Measurements from ENCODE around the gene EVA1B. TPM values are rescaled to one million over a fixed set of nuclear protein-coding genes. Genes with fewer than 3 reads are reported as not detected.

The EVA1B gene
- total RNA-seq, 1 donor from 2014 or later: 251 TPM

DNA sequence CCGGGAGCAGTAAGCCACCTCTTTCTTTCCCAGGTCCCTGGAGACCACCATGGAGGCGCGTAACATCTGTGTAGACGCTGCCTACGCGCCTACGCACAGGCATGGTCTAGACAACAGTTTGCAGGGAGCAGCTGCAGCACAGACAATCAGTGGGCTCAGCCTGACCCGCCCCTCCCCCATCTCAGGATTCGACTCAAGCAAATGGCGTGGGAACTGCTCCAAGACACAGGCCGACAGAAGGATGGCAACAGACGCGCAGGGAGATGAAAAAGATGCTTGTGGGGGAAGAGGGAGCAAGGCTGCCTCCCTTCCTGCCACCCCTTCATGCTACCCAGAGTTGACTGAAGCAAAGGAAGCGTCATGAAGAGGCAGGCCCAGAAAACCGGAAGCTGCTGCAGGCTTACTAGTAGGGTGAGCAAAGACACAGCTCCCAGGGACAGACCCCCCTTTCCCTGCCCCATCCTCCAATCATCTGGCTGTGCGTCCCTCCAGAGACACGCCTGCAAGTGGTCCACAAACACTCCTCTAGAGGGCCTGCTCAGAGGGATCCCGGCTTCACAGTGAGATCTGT, 42.7 kb upstream of the EVA1B start:
- H3K4me1 ChIP-seq: peaks cover 0 to 9% of the 10 kb centered on the region in 2 donors
- intact Hi-C loops (cut with DNase I): no loop called here
- no peak for TF ChIP-seq CTCF (IDR thresholded peaks at IDR 0.05)
- H3K36me3 ChIP-seq: peaks cover 12 to 14% of the 10 kb centered on the region in 2 donors
- DNase-seq (ENCODE audit: low spot score in 2 of 2): no peak
- peak overlapping the region in 1 of 2 donors; percentile 7 for H3K27ac ChIP-seq
- no peaks in the 10 kb centered on the region for H3K27me3 ChIP-seq
- no peaks in the 10 kb centered on the region for H3K9me3 ChIP-seq
- no peak overlapping the region for H3K4me3 ChIP-seq

DNA sequence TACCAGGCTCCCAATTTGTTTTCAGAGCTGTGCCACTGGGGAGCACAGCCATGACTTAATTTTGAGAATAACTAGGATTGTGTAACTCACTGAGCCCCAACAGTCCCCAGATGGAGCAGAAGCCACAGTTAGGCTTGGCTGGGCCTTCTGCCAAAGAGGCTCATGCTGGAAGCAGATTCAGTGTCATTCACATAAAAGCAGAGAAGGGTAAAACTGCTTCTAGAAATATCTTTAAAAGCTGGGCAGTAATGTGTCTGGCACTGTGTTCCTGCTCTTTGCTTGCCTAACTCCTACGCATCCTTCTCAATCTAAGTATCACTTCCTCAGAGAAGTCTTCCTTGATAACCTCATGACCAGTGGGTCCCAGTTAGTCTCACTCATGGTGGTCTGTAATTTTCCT, 41.9 kb upstream of the EVA1B start:
- intact Hi-C loops (cut with DNase I): no loop called here

DNA sequence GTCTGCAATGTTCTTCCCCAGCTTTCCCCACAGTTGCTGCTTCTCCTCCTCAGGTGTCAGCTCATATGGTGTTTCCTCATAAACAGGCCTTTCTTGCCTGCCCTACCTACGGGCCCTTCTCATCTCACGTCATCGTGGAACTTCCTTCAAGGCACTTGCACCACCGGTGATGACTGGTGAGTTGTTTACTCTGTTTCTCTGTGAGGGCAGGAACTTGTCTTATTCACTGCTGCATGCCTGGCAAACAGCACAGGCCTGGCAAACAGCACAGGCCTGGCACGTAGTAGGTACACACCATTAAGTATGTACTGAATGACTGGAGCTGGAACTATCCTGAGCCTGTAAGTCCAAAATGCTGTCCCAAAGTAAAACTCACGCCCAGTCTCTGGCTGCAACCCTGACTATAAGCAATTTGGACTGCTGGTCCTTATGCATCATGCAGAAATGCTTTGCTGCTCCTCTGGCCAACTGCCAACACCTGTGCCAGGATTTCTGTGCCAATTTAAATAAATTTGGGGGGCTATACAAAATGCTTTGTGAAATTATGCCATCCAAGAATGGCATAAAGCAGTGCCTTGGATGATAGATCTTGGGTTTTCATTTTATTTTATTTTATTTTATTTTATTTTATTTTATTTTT, 36.6 kb upstream of the EVA1B start:
- Histone ChIP-seq H3K9me3 (no peaks in the 10 kb centered on the region), H3K36me3 (peaks cover 33 to 45% of the 10 kb centered on the region in 2 donors), H3K27me3 (no peaks in the 10 kb centered on the region), H3K4me3 (no peak overlapping the region), H3K4me1 (no peaks in the 10 kb centered on the region), H3K27ac (peak overlapping the region in 1 of 2 donors; percentile 24)
- no peak for DNase-seq (ENCODE audit: low spot score in 2 of 2)
- no peak for TF ChIP-seq CTCF (IDR thresholded peaks at IDR 0.05)
- intact Hi-C loops (cut with DNase I): no loop called here

More for the DNA sequence above, 41.9 kb upstream of the EVA1B start:
- TF ChIP-seq CTCF (IDR thresholded peaks at IDR 0.05): no peak
- peaks cover 0 to 9% of the 10 kb centered on the region in 2 donors for H3K4me1 ChIP-seq
- H3K4me3 ChIP-seq: no peak overlapping the region
- H3K36me3 ChIP-seq: peaks cover 12 to 14% of the 10 kb centered on the region in 2 donors
- H3K27ac ChIP-seq: no peak overlapping the region
- DNase-seq (ENCODE audit: low spot score in 2 of 2): no peak
- H3K27me3 ChIP-seq: no peaks in the 10 kb centered on the region
- no peaks in the 10 kb centered on the region for H3K9me3 ChIP-seq

DNA sequence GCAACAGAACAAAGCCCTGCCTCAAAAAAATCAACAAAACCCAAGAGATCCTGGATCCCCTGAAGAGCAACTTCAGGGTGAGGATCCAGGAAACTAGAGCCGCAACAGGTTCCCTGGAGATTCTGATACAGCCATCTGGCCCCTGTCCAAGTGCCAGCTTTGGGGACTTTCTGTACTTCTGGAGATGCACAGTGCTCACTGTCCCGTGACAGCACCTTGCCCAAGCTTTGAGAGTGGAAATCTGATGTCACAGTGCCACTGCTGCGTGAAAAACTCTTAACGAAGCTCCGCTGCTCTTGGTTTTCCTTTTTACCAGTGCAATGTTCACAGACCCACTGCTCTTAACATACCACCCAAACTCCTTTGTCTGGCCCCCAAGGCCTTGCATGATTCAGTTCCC, 35.9 kb upstream of the EVA1B start:
- Histone ChIP-seq H3K36me3 (peaks cover 40 to 51% of the 10 kb centered on the region in 2 donors), H3K9me3 (no peaks in the 10 kb centered on the region), H3K27me3 (no peaks in the 10 kb centered on the region), H3K4me3 (no peak overlapping the region), H3K4me1 (no peaks in the 10 kb centered on the region), H3K27ac (peak overlapping the region in 1 of 2 donors; percentile 24)
- intact Hi-C loops (cut with DNase I): no loop called here
- no peak for TF ChIP-seq CTCF (IDR thresholded peaks at IDR 0.05)
- no peak for DNase-seq (ENCODE audit: low spot score in 2 of 2)

DNA sequence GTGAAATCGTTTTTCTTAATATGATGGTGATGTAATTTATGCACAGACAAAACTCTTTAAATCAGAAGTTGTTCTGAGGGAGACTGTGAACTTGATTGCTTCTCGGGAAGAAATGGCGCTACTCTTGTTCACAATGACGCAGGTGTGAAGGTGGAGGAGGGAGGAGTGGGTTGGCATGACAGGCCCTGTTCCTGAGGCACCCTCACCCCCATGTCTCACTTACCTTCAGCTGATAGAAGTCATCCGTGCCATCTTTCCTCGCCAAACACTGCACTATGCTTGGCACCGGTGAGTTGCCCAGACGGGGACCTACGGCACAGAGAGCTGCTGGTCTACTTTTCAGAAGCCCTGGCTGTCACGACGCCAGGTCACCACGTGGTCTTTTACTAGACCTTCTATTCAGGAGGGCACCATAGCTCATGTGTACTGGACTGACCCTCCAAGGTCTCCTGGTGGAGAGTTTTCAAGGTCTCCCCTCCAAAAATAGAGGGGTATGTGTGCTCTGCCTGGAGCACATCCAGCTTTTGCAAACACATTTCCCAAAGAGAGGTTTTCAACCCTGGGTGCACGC, 35.2 kb upstream of the EVA1B start:
- Histone ChIP-seq H3K4me1 (no peaks in the 10 kb centered on the region), H3K36me3 (peaks cover 45 to 59% of the 10 kb centered on the region in 2 donors), H3K27me3 (no peaks in the 10 kb centered on the region), H3K4me3 (no peak overlapping the region), H3K27ac (no peak overlapping the region), H3K9me3 (no peaks in the 10 kb centered on the region)
- no peak for TF ChIP-seq CTCF (IDR thresholded peaks at IDR 0.05)
- intact Hi-C loops (cut with DNase I): no loop called here
- no peak for DNase-seq (ENCODE audit: low spot score in 2 of 2)

Measured in ascending aorta (tissue), 2 donors.